K562 (cell line): ENCODE results near the gene AFM.

ENCODE experiments used
- CREM ChIP-seq: IDR thresholded peaks from 2 replicates; pipeline ENCODE4 v1.6.1; 2014; ENCODE audit warnings: antibody characterized with exemption, low read depth
- CTCF ChIP-seq, 3 experiments: IDR thresholded peaks in 2 of 3; conservative IDR thresholded peaks in 1 of 3; 2 replicates each; pipeline ENCODE4 v1.5.1; 2011 to 2012; ENCODE audit warnings: low read length in 3 of 3, mild to moderate bottlenecking in 3 of 3, control low read depth in 2 of 3, improper control_type of control experiment in 1 of 3, inconsistent platforms in 1 of 3, low read depth in 1 of 3, mixed read lengths in 1 of 3, moderate library complexity in 1 of 3; ENCODE audit not compliant: insufficient read depth in 2 of 3
- GABPB1 ChIP-seq: sonication (generic); formaldehyde crosslinking; IDR thresholded peaks from 2 replicates; pipeline ENCODE4 v1.8.0; 2022; ENCODE audit warnings: mild to moderate bottlenecking, missing genetic modification reagents
- KDM1A ChIP-seq, 2 experiments: fragments of 450-650 bp; IDR thresholded peaks; 2 replicates each; pipeline ENCODE4 v1.6.1; 2016; ENCODE audit warnings: mild to moderate bottlenecking in 2 of 2
- POLR2A ChIP-seq: fragments of 450-650 bp; conservative IDR thresholded peaks from 2 replicates; pipeline ENCODE4 v1.6.1; 2016
- RAD21 ChIP-seq, 2 experiments: fragments of 250-450 bp in 1 of 2; fragments of 450-650 bp in 1 of 2; sonication (Bioruptor Pico) in 1 of 2; formaldehyde crosslinking in 1 of 2; IDR thresholded peaks in 1 of 2; conservative IDR thresholded peaks in 1 of 2; 2 replicates each; pipeline versions ENCODE4 v1.4.0 to v1.8.0; 2020 to 2022; ENCODE audit warnings: mild to moderate bottlenecking in 2 of 2, moderate library complexity in 1 of 2
- SETDB1 ChIP-seq: IDR thresholded peaks from one replicate; pipeline ENCODE4 v1.6.1; 2012; ENCODE audit warnings: low read length, control low read depth, inconsistent platforms
- ZBTB1 ChIP-seq: sonication (generic); formaldehyde crosslinking; IDR thresholded peaks from 2 replicates; pipeline ENCODE4 v1.8.1; 2023; ENCODE audit warnings: missing genetic modification reagents, low read depth, mild to moderate bottlenecking, borderline replicate concordance

- TF ChIP-seq KDM1A (IDR thresholded peaks at IDR 0.05) (no peak), POLR2A (no peak), CTCF (IDR thresholded peaks at IDR 0.05 in 2 of 3, conservative IDR thresholded peaks at IDR 0.05 in 1 of 3; ENCODE audit: insufficient read depth in 2 of 3, low read depth in 1 of 3, low read length in 3 of 3) (no peak), SETDB1 (no peak), ZBTB1 (CRISPR knock-in tag) (no peak), CREM (no peak), GABPB1 (CRISPR knock-in tag) (no peak), RAD21 (CRISPR knock-in tag; conservative IDR thresholded peaks at IDR 0.05 in 1 of 2, IDR thresholded peaks at IDR 0.05 in 1 of 2) (no peak)
These were observed 20.2 kb downstream of the AFM start for GRCh38 chr4:73501664-73502265.
